VCaP (cell line): ENCODE data around the gene MPC1.

ENCODE experiments used
- H3K27ac ChIP-seq: fragments of 450-650 bp; 2 replicates; pipeline ENCODE4 v1.5.1; 2017
- CTCF ChIP-seq: fragments of 450-650 bp; conservative IDR thresholded peaks from 2 replicates; pipeline ENCODE4 v1.5.1; 2017; ENCODE audit warnings: mild to moderate bottlenecking, moderate library complexity

The MPC1 gene

GRCh38 chr6:166386111-166386510 lies 3.4 kb upstream of the MPC1 start:
- no peak overlapping the region for H3K27ac ChIP-seq
- no peak for TF ChIP-seq CTCF

DNA sequence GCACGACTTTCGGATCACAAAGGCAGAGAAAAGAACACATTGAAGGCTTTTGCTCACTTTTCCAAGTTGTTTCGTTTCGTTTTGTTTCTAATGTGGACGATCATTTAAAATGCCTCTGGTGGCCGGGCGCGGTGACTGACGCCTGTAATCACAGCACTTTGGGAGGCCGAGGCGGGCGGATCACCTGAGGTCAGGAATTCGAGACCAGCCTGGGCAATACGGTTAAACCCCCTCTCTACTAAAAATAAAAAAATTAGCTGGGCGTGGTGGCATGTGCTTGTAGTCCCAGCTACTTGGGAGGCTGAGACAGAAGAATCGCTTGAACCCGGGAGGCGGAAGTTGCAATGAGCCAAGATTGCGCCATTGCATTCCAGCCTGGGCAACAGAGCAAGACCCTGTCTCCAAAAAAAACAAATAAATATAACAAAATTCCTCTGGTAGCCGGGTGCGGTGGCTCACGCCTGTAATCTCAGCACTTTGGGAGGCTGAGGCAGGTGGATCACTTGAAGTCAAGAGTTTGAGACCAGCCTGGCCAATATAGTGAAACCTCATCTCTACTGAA lies 1.1 kb upstream of the MPC1 start:
- peak; percentile 50 for TF ChIP-seq CTCF
- H3K27ac ChIP-seq, result peak overlapping the region; percentile 91

- TF ChIP-seq CTCF, result no peak
- peak overlapping the region; percentile 91 for H3K27ac ChIP-seq
These were observed 224 bp downstream of the MPC1 start for GRCh38 chr6:166382500-166382932.

DNA sequence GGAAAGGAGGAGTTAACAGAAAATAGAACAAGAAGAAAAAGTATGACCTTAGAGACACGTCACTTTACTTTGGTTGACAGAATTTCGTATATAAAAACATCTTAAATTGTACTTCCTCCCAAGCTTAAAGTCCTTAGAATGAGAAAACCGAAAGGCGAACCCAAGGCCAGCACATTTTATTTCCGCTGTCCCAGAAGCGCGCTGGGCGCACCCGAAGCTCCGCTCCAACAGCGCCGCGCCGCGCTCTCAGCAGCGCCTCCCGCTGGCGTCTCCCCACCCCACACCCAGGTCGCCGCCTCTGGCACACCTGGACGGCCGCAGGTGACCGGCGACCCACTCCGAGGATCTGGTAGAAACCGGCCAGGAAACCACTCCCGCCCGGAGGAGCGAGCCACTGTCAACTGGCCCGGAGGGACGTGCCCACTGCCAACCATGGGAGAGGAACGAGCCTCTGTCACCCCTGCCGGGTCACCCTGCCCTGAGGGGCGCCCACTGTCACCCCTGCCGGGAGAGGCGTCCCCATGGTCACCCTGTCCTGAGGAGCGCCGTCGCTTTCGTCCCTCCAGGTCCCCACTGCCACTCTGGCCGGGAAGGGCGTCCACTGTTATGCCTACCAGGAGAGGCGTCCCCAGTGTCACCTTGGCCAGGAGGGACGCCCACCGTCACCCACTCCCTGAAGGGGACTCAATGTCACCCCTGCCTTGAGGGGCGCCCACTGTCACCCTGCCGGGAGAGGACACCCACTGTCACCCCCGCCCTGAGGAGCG lies 824 bp downstream of the MPC1 start:
- TF ChIP-seq CTCF, result peak; percentile 94
- H3K27ac ChIP-seq, result peak overlapping the region; percentile 91

DNA sequence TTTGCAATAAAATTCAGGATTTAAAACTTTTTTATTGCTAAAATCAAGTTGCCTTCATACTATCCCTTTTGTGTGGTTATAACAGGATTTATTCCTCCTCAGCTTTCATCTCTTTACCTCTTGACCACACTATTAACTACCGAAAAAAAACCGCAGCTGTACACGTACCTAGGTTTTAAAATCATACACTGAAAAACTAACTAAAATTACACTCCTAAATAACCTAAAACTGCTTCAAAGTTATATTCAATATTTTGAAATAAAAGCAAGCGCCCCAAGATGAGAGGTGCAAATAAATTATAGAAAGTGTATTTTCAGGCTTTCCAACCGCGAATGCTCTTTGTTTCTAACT lies 1.4 kb downstream of the MPC1 start:
- H3K27ac ChIP-seq, result peak overlapping the region; percentile 91
- TF ChIP-seq CTCF, result no peak

GRCh38 chr6:166379800-166380199 lies 2.9 kb downstream of the MPC1 start:
- TF ChIP-seq CTCF, result no peak
- peak overlapping the region; percentile 46 for H3K27ac ChIP-seq

- peak overlapping the region; percentile 46 for H3K27ac ChIP-seq
- no peak for TF ChIP-seq CTCF
These were observed 3.6 kb downstream of the MPC1 start for GRCh38 chr6:166379103-166379586.
